NCI-H748 (cell line): ENCODE results near the gene RPTOR.
A peak's percentile ranks its signal among the peaks of the same experiment; 100 is the strongest.

ENCODE experiments used
- DNase-seq: peaks from one replicate; lab custom pipeline; 2025; ENCODE audit not compliant: unreplicated experiment; lab: John Stamatoyannopoulos, UW

The RPTOR gene

DNA sequence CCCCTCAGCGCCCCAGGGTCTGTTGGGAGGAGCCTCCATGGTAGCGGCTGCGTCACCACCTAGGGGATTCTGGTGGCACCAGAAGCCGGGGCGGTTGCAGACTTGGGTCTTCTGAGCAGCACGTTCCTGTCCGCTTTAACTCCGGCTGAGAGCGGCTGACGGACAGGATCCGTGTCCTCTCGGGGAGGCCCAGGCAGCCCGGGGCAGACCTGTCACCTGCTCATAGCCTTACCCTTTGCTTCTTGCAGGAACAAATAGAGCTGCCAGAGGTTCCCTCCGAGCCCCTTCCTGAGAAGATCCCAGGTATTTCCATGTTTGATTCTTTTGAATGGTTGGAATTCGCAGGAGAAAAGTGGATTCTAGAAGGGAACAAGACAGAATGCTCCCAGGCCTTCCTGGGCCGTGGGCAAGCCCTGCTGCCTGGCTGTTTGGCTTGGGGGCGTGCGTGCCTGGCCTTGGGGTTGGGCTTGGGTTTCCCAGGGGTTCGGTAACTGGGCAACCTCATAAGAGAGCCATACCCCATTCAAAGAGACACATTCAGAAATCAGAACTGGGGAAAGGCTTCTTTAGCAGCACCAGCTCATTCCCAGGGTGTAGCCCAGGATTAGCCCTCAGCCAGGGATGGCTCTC, 453.6 kb downstream of the RPTOR start:
- no peak for DNase-seq

DNA sequence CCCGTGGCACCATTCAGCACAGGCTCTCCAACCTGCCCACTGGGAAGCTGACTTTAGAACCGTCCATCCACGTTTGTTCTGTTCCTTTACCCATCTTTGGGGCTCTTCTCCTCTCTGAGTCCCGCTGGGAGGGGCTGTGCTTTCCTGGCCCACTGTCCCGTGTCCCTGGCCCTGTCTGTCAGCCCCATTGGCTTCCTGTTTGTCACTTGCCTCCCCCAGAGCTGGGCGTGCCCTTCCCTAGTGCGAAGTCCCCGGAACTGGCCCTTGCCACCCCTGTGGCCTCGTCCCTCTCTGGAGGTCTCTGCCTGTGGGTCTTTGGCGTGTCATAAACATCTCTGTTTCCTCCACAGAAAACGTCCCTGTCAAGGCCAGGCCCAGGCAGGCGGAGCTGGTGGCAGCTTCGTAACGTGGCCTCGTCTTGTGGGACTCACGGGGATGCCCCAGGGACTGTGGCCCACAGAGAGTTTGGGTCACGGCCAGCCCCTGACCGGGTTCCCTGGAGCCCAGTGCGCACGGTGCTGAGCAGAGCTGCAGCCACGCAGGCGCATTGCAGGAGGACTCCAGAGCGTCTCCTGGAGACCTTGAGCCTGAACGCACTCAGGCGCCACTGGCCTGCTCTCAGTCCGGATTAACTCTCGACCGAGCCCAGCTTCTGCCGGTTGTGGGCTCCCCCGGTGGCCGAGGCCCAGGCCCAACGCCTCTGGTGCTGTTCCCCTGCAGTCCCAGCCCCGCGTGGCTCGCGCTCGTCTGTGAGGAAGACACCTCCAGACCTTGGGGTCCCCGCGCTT, 454.3 kb downstream of the RPTOR start:
- DNase-seq = no peak

DNA sequence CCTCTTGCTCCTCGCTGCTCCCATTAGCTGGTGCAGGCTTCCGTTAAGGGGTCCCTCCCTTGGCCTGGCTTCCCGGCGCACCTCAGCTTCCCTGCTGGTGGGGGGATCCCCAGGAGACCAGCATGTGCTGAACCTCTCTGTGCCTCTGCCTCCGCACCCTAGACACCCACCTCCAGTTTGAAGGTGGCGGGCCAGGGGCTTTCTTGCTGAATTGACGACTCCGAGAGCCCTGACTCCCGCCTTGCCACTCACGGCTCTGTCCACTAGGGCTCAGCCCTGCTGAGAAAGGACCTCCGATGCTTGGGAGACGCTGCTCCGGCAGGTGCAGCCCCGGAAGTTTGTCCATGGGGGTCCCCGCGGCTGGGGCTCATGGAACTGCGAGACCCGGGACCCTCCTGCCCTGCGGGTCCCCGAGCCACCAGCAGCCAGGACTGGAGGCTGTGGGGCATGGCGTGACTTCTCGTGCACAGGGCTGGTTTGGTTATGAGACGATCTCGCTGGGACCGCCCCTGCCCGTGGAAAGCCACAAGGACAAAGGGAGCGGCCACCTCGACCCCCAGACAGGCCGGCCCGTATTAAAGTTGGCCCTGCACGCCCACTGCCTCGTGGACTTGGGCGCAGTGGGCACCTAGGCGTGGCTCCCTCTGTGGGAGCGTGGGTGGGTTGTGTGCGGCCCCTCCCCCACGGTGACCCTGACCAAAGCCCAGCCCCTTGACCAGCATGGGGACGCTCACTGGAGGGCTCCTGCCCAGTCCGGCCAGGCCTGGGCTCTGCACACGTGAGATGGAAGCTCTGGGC, 455.1 kb downstream of the RPTOR start:
- DNase-seq = no peak

DNA sequence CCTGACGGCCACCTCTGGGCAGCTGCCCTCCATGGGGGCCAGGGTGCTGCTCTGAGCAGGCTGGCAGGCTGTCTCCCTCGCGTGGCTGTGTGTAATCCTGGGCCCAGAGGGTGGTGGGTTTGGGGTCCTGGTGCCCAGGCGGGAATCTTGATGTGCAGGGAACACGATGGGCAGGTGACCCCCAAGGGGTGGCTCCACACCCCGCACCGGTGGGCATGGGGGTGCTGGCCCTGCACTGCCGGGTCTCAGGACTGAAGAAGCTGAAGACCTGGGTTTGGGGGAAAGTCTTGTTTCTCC, 455.6 kb downstream of the RPTOR start:
- DNase-seq = no peak

DNA sequence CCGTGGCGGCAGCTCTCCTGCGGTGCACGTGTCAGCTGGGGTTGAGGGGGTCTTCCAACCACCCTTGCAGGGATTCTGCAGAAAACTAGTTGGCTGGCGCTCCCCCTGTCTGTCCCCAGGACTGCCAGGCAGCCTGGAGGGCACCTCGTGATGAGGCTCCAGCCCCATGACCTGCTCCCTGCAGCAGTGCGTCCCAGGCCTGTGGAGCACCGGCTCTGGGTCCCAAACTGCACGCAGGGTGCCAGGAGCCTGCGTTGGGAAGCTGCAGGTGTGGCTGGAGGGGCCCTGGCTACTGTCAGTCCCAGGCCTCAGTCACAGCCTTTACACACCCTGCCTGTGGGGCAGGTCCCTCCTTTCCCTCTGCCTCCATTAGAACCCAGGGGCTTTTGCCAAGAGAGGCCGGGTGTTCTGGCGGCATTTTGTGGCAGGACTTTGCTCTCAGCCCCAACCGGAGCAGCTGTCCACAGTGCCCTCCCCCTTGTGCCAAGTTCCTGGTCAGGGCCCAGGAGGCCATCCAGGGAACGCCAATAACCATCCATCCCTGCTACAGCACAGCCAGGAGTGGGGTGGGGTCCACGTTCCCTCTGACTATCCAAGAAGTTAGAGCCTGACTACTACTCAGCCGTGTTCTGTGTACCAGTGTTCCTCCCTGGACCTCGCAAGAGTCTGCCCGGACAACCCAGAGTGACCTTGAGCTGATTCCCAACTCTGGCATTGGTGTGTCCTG, 456.2 kb downstream of the RPTOR start:
- no peak for DNase-seq

DNA sequence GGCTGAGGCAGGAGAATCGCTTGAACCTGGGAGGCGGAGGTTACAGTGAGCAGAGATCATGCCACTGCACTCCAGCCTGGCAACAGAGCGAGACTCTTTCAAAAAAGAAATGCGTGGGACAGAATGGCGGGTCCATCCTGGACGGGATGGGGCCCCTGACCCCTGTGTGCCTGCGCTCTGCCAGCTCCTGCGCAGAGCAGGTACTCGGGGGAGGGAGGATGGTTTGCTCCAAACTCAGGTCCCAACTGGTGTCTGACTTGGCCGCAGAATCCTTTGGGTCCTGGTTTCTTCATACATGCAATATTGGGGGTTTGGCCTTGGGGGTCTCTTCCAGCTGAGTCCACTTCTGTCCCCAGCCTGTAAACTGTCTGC, 457.4 kb downstream of the RPTOR start:
- DNase-seq = no peak

DNA sequence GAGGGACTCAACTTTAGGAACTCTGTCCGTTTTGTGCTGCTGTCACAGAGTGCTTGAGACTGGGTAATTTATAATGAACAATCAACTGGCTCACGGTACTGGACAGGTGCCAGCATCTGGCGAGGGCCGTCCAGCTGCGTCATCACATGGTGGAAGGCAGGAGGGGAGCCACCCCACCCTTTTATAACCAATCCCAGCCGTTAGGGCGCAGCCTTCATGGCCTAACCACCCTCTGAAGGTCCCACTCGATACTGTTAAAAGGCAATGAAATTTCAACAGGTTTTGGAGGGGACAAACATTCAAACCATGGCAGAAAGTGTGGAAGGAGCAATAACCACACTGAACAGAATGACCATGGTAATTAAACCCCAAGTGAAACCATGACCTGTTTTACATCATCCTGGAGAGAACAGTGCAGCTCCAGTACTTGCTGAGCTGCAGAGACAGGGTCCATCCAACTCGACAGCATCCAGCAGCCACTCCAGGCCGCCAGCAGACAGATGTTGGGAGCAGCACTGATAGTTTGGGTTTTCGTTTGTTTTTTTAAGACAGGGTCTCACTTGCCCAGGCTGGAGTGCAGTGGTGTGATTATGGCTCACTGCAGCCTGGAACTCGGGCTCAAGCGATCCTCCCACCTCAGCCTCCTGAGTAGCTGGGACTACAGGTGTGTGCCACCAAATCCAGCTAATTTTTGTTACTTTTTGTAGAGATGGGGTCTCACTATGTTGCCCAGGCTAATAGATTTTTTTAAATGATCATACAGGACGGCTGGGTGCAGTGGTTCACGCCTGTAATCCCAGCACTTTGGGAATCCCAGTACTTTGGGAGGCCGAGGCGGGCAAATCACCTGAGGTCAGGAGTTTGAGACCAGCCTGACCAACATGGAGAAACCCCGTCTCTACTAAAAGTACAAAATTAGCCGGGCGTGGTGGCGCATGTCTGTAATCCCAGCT, 458.0 kb downstream of the RPTOR start:
- DNase-seq = peak; percentile 81

DNA sequence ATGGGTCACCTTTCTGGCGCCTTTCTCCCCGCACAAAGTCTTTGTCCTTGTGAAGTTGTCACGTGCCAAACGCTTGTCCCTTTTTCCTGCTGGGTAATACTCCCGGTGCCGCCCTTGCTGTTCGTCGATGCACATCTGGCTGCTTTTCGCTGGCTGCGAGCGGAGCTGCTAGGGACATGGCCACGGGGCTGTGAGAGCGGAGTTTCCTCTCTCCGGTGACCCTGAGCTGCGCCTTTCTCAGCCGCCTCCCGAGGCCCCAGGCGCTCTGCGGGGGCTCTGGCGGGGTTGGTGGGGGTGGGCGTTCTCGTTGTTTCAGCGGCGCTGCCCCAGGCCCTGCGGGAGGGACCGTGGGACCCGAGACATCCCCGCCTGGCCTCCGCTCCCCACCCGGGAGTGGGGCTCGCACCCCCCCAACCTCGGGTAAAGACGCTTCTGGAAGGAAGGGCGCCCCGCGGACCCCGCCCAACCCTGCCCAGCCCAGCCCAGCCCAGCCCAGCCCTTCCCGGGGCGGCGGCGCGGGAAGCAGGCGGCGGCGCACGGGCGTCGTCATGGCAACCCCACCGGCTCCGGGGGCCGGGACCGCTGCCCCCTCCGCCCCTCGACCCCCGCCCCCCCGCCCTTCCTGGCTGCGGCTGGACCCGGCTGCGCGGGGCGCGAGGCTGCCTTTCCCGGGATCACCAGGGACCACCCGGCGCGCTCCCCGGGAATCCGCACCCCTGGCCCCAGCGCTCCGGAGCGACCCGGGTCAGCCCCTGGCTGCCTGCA, 459.3 kb downstream of the RPTOR start:
- DNase-seq = peak; percentile 52

DNA sequence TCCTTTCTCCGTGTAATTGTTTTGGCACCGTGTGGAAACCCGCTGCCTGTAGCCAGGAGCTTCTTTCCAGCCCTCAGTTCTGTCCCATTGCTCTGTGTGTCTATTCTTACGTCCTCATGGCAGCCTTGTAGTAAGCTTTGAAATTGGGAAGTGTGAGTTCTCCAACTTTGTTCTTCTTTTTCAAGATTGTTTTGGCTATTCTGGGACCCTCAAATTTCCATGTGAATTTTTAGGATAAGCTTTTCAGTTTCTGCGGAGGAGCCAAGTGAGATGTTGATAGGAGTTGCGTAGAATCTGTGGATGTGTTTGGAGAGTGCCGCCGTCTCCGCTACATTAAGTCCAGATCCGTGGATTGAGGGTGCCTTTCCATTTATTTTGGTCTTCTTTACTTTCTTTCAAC, 462.3 kb downstream of the RPTOR start:
- no peak for DNase-seq

DNA sequence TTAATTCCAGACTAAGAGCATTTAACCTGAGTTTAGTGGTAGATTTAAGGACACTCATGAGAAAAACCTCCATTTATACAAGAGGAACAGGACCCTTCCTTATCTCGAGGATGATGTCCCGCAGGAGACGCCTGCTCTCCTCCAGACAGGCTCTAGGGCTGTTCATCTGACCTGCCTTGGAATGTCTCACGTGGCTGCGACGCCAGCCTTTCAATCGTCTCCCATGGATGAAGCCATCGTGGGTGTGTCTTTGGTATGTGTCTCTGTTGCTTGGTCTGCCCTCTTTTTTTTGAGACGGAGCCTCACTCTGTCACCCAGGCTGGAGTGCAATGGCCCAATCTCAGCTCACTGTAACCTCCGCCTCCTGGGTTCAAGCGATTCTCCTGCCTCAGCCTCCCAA, 463.5 kb downstream of the RPTOR start:
- no peak for DNase-seq

DNA sequence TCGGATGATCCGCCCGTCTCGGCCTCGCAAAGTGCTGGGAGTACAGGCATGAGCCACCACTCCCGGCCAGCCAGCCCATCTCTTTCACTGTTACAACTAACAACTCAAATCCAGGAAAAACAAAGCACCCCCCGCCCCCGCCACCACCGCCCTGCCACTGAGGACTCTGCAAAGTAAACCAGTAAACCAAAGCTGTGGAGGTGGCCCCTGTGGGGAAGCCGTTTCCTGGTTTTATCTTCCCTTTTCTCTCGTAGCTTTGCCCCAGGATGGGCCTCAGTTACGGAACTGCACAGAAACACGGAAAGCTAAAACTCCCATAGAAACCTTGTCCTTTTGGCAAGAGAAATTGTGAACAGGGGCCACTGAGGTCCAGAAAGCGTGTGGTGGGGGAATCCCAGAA, 464.5 kb downstream of the RPTOR start:
- DNase-seq = no peak

DNA sequence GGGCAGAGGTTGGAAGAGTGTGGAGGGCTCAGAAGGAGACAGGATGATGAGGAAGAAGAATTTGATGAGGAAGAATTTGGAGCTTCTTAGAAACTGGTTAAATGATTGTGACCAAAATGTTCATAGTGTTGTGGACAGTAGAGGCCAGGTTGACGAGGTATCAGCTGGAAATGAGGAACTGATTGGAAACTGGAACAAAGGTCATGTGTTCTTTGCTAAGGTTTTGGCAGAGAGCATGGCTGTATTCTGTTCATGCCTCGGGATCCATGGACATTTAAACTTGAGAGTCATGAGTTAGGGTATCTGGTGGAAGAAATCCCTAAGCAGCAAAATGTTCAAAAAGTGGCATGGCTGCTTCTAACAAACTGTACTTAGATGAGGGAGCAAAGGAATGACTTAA, 466.3 kb downstream of the RPTOR start:
- no peak for DNase-seq

DNA sequence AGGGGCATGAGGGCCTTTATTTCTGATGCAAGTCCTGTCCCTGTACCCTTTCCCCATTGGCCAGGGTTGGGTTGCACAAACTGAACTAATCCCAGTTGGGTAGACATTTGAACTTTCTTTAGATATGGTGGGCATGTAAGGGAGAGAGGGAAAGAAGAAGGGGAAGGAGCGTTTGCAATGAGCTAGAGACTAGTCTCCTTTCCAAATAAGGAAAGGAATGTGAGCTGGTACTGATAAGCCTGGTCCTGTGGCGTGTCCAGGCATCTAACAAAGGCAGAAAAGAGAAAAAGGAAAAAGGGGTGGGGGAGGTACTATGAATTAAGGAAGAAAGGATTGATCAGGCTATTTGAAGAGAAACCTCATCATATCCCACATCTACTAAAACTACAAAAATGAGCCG, 467.3 kb downstream of the RPTOR start:
- no peak for DNase-seq

DNA sequence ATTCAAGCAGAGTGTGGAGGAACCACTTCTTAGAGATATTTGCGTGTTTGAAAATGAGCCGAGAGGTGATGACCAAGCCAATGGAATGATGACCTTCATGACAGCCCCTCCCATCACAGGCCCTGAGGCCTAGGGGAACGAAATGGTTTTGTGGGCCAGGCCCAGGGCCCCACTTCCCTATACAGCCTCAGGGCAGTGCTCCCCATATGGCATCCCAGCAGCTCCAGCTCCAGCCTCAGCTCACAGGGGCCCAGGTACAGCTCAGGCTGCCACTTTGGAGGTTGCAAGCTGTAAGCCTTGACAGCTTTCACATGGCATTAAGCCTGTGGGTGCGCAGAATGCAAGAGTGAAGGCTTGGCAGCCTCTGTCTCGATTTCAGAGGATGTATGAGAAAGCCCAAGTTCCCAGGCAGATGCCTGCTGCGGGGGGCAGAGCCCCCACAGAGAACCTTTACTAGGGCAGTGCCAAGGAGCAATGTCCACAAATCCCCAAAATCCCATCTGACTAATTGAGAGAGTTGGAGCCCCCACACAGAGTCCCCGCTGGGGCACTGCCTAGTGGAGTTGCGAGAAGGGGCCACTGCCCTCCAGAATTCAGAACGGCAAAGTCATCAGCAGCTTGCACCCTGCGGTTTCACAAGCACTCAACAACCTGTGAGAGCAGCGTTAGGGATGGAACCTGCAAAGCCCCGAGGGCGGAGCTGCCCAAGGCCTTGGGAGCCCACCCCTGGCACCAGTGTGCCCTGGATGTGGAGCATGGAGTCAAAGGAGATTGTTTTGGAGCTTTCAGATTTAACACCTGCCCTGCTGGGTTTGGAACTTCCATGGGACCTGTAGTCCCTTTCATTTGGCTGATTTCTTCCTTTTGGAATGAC, 468.2 kb downstream of the RPTOR start:
- no peak for DNase-seq

DNA sequence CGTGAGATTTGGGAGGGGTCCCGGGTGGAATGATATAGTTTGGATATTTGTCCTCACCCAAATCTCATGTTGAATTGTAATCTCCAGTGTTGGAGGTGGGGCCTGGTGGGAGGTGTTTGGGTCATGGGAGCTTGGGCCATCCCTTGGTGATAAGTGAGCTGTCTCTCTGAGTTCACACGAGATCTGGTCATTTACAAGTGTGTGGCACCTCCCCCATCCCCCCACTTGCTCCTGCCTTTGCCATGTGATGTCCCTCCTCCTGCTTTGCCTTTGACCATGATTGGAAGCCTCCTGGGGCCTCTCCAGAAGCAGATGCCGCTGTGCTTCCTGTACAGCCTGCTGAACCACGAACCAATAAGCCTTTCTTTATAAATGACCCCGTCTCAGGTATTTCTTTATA, 469.0 kb downstream of the RPTOR start:
- no peak for DNase-seq

DNA sequence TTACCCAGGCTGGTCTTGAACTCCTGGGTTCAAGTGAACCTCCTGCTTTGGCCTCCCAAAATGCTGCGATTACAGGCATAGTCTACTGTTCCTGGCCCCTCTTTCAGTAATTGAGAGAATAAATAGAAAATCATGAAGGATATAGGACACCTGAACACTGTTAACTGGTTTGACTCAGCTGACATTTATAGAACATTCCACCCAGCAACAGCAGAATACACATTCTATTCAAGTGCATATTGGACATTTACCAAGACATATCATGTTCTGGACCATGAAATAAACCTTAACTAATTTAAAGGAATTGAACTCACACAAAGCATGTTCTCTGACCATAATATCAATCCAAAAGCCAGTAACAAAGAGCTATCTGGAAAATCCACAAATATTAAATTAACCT, 470.5 kb downstream of the RPTOR start:
- DNase-seq = no peak
